RKO (cell line): ENCODE measurements around the gene TXN2.
A peak's percentile ranks its signal among the peaks of the same experiment; 100 is the strongest.

Experiments
- DNase-seq: peaks from one replicate; pipeline ENCODE4 v3.0.0-alpha.2; 2016; ENCODE audit warnings: low spot score

The TXN2 gene

GRCh38 chr22:36486619-36487384 is 5.4 kb upstream of the TXN2 start:
- no peak for DNase-seq

GRCh38 chr22:36480941-36481392 is 473 bp downstream of the TXN2 start:
- no peak for DNase-seq

GRCh38 chr22:36478966-36479365 is 2.5 kb downstream of the TXN2 start:
- no peak for DNase-seq

- DNase-seq: no peak
Observed at GRCh38 chr22:36475341-36475740, 6.1 kb downstream of the TXN2 start.

GRCh38 chr22:36472689-36473088 is 8.8 kb downstream of the TXN2 start:
- no peak for DNase-seq

- DNase-seq: no peak
Observed at GRCh38 chr22:36471341-36471821, 10.1 kb downstream of the TXN2 start.

- DNase-seq: no peak
Observed at GRCh38 chr22:36470994-36471331, 10.5 kb downstream of the TXN2 start.

- peak; percentile 86 for DNase-seq
Observed at GRCh38 chr22:36470162-36470993, 11.1 kb downstream of the TXN2 start.

GRCh38 chr22:36469094-36469710 is 12.2 kb downstream of the TXN2 start:
- no peak for DNase-seq

- peak; percentile 60 for DNase-seq
Observed at GRCh38 chr22:36467946-36468345, 13.5 kb downstream of the TXN2 start.

- DNase-seq: no peak
Observed at GRCh38 chr22:36467042-36467810, 14.2 kb downstream of the TXN2 start.

GRCh38 chr22:36466258-36466657 is 15.2 kb downstream of the TXN2 start:
- DNase-seq: no peak

GRCh38 chr22:36465232-36466021 is 16.0 kb downstream of the TXN2 start:
- DNase-seq: peak; percentile 62

GRCh38 chr22:36464715-36465231 is 16.7 kb downstream of the TXN2 start:
- no peak for DNase-seq

GRCh38 chr22:36463783-36464184 is 17.7 kb downstream of the TXN2 start:
- no peak for DNase-seq

- no peak for DNase-seq
Observed at GRCh38 chr22:36461665-36462649, 19.5 kb downstream of the TXN2 start.

- no peak for DNase-seq
Observed at GRCh38 chr22:36460202-36460601, 21.2 kb downstream of the TXN2 start.

GRCh38 chr22:36457688-36458450 is 23.6 kb downstream of the TXN2 start:
- no peak for DNase-seq

- no peak for DNase-seq
Observed at GRCh38 chr22:36456464-36456845, 25.0 kb downstream of the TXN2 start.
